GM23248 (cell line): ENCODE measurements around the gene LBR. TPM values are rescaled to one million over a fixed set of nuclear protein-coding genes. Genes with fewer than 3 reads are reported as not detected.

Source experiments
- DNase-seq: peaks from one replicate; pipeline ENCODE4 v3.0.0-alpha.2; 2015
- H2AFZ ChIP-seq: fragments of 200-600 bp; sonication (generic); 2 replicates; pipeline ENCODE4 v1.6.1; 2016; ENCODE audit warnings: antibody characterized with exemption
- H3F3A ChIP-seq: fragments of 200-600 bp; sonication (generic); 2 replicates; pipeline ENCODE4 v1.6.1; 2016; ENCODE audit warnings: mild to moderate bottlenecking, antibody characterized with exemption, mixed run types; ENCODE audit not compliant: insufficient read depth
- H3K27ac ChIP-seq: fragments of 200-600 bp; sonication (generic); 2 replicates; pipeline ENCODE4 v1.5.1; 2016; ENCODE audit warnings: mild to moderate bottlenecking
- H3K27me3 ChIP-seq: fragments of 200-600 bp; sonication (generic); replicated peaks from 2 replicates; pipeline ENCODE4 v1.6.1; 2016; ENCODE audit warnings: mild to moderate bottlenecking; ENCODE audit not compliant: insufficient read depth
- H3K36me3 ChIP-seq: fragments of 200-600 bp; sonication (generic); 2 replicates; pipeline ENCODE4 v1.6.1; 2016; ENCODE audit warnings: low read depth, mild to moderate bottlenecking
- H3K4me1 ChIP-seq: fragments of 200-600 bp; sonication (generic); 2 replicates; pipeline ENCODE4 v1.6.1; 2016; ENCODE audit warnings: mild to moderate bottlenecking; ENCODE audit not compliant: insufficient read depth
- H3K4me2 ChIP-seq: fragments of 200-600 bp; sonication (generic); one replicate; pipeline ENCODE4 v1.6.1; 2016; ENCODE audit warnings: mild to moderate bottlenecking; ENCODE audit not compliant: unreplicated experiment
- H3K4me3 ChIP-seq: fragments of 200-600 bp; sonication (generic); 2 replicates; pipeline ENCODE4 v1.5.1; 2016; ENCODE audit warnings: mild to moderate bottlenecking
- H3K79me2 ChIP-seq: fragments of 200-600 bp; sonication (generic); 2 replicates; pipeline ENCODE4 v1.6.1; 2016; ENCODE audit warnings: mild to moderate bottlenecking; ENCODE audit not compliant: insufficient read depth
- H3K9ac ChIP-seq: fragments of 200-600 bp; sonication (generic); 2 replicates; pipeline ENCODE4 v1.6.1; 2016; ENCODE audit warnings: mild to moderate bottlenecking
- H3K9me2 ChIP-seq: fragments of 200-600 bp; sonication (generic); 2 replicates; pipeline ENCODE4 v1.6.1; 2016; ENCODE audit warnings: mixed run types, mild to moderate bottlenecking, moderate library complexity; ENCODE audit not compliant: insufficient read depth
- H3K9me3 ChIP-seq: fragments of 200-600 bp; sonication (generic); one replicate; pipeline ENCODE4 v1.6.1; 2017; ENCODE audit warnings: low read depth
- H4K20me1 ChIP-seq: fragments of 200-600 bp; sonication (generic); 2 replicates; pipeline ENCODE4 v1.6.0; 2016; ENCODE audit not compliant: insufficient read depth
- EZH2 ChIP-seq: fragments of 200-600 bp; sonication (generic); IDR thresholded peaks from 2 replicates; pipeline ENCODE4 v1.6.1; 2018; ENCODE audit warnings: antibody characterized with exemption, mild to moderate bottlenecking; ENCODE audit not compliant: insufficient read depth, poor library complexity, severe bottlenecking
- EZH2phosphoT487 ChIP-seq: fragments of 200-600 bp; sonication (generic); IDR thresholded peaks from 2 replicates; pipeline ENCODE4 v1.6.1; 2018; ENCODE audit warnings: antibody characterized with exemption, moderate library complexity, mild to moderate bottlenecking, low read depth; ENCODE audit not compliant: insufficient read depth
- WGBS, 2 experiments: methylation state at CpG; one replicate each; pipeline ENCODE4 v1.1.6; 2015 to 2017; ENCODE audit warnings: low lambda C conversion rate in 2 of 2, low coverage in 1 of 2; ENCODE audit errors: missing lambda C conversion rate in 2 of 2; 5-methylcytosine and 5-hydroxymethylcytosine counted together
- in situ Hi-C: fragments of 300-500 bp; cut with MboI; formaldehyde crosslinking; loops from 2 replicates; pipeline ENCODE4 v1.15.0; 2020
- polyA plus RNA-seq: library from polyadenylated mRNA; unstranded; fragments of >200 nt; fragmentation: Nextera tagmentation; extraction: Ambion mirVana; gene quantifications from 2 replicates; pipeline ENCODE4 v1.2.1, GENCODE V29; 2016
- total RNA-seq: library from RNA; depleted of rRNA; stranded (reverse); fragments of >200 nt; shearing (Covaris generic); gene quantifications from 2 replicates; pipeline ENCODE4 v1.2.3, GENCODE V29; 2014

The LBR gene
- total and polyA plus RNA-seq, 2 experiments from 2014 or later: 12.3 to 16.8 TPM

DNA sequence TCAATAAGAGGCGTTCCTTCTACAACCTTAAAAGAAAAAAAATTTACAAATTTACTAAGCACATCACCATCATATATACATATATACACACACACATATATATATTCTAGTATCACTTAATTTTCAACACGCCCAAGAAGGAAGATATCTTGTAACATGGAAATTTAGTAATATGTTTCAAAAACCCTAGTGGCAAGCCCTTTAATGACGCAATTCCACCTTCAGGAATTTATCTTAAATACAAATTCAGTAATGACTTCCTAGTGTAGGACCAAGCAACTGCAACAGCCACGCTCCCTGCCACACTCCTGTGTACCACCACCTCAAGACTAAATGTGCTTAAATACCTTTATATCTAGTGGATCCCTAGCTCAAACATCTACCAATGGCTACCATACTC lies 12.5 kb downstream of the LBR start:
- H4K20me1 ChIP-seq: no peaks in the 10 kb centered on the region

DNA sequence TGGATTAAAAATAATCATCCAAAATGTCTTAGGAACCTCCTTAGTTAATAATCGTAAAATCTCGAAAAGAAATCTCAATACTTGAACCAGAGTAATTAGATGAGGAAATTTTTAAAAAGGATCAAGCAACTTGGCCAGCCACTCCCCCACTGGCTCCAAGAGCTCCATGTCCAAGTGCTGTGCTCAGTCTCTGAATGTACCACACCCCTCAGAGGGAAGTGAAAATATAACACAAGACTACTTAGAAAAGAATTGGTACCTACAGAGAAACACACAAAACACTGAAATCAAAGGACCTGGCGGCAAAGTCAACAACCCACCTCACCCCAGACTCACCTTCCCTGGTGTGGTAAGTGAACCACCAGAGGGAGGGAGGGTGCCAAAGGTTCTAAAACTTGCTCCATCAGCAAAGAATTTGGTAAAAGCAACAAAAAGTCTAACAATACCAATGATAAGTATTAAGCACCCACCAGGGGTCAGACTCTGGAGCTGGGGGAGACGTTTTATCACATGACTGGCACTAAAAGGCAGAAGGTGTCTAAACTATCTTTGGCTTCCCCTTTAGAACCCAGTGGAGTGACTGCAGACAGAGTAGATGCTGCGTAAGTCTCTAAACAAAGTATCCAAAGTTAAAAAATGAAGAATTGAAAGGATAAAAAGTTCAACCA lies 14.0 kb downstream of the LBR start:
- no peaks in the 10 kb centered on the region for H3K9me2 ChIP-seq
- H3K27me3 ChIP-seq: no peaks in the 10 kb centered on the region
- 0 out of 2 replicates have a peak, but pooled peaks cover 10% of the 10 kb centered on the region for H3K79me2 ChIP-seq
- no peaks in the 10 kb centered on the region for H3F3A ChIP-seq
- 75 to 81% methylated on average over 5 of the region's 5 CpGs for WGBS, 2 experiments
- H3K9ac ChIP-seq: no peak overlapping the region
- H4K20me1 ChIP-seq: no peaks in the 10 kb centered on the region
- H3K36me3 ChIP-seq: peaks cover 18% of the 10 kb centered on the region
- no peak overlapping the region for H3K4me2 ChIP-seq
- no peak for DNase-seq
- TF ChIP-seq EZH2phosphoT487: no peak
- TF ChIP-seq EZH2: no peak
- no peak overlapping the region for H3K4me3 ChIP-seq
- in situ Hi-C loops: no loop called here
- H2AFZ ChIP-seq: no peak overlapping the region
- no peaks in the 10 kb centered on the region for H3K9me3 ChIP-seq
- no peaks in the 10 kb centered on the region for H3K4me1 ChIP-seq
- no peak overlapping the region for H3K27ac ChIP-seq

More for the DNA sequence above, 12.5 kb downstream of the LBR start:
- Histone ChIP-seq H3F3A (no peaks in the 10 kb centered on the region), H3K36me3 (peaks cover 26% of the 10 kb centered on the region), H3K27ac (no peak overlapping the region), H3K79me2 (peaks cover 22% of the 10 kb centered on the region; the same call in 1 of the 2 replicates), H3K4me2 (no peak overlapping the region), H2AFZ (no peak overlapping the region), H3K9ac (no peak overlapping the region), H3K9me3 (no peaks in the 10 kb centered on the region), H3K9me2 (no peaks in the 10 kb centered on the region), H3K4me1 (no peaks in the 10 kb centered on the region), H3K27me3 (no peaks in the 10 kb centered on the region), H3K4me3 (no peak overlapping the region)
- no peak for DNase-seq
- in situ Hi-C loops: no loop called here
- 91 to 94% methylated on average over 4 of the region's 4 CpGs for WGBS, 2 experiments
- TF ChIP-seq EZH2 (no peak), EZH2phosphoT487 (no peak)

DNA sequence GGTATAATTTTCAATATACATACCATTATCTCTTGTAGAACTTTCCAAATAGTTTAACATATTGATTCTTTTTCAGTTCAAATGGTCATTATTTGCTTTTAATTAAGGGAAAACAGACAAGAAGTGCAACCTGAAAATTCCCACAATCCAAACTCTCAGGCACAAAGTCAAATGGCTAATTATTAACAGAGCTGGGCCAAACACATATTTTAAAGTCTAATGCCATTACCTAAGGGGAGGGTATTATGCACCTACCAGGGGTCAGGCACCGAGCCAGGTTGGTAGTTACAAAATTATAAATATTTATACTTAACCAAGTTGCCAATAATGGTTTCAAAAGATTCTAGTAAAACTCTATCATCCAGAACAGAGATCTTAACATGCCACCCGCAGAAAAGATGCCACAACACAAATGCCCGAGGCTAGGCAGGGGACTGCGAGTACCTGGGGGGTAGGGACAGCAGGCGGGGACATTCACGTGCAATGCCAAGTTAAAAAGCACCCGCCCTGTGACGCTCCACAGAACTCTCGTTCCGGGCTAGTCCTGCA lies 15.0 kb downstream of the LBR start:
- Histone ChIP-seq H3K4me1 (no peaks in the 10 kb centered on the region), H3K27me3 (no peaks in the 10 kb centered on the region), H3K9me2 (no peaks in the 10 kb centered on the region), H3K4me3 (no peak overlapping the region), H3F3A (no peaks in the 10 kb centered on the region), H4K20me1 (no peaks in the 10 kb centered on the region), H3K9ac (no peak overlapping the region), H2AFZ (no peak overlapping the region), H3K4me2 (no peak overlapping the region), H3K27ac (no peak overlapping the region), H3K9me3 (no peaks in the 10 kb centered on the region), H3K36me3 (peaks cover 16% of the 10 kb centered on the region), H3K79me2 (0 out of 2 replicates have a peak, but pooled peaks cover 8% of the 10 kb centered on the region)
- no peak for DNase-seq
- no peak for TF ChIP-seq EZH2
- no peak for TF ChIP-seq EZH2phosphoT487
- WGBS, 2 experiments: 90 to 92% methylated on average over 10 of the region's 10 CpGs
- in situ Hi-C loops: no loop called here

DNA sequence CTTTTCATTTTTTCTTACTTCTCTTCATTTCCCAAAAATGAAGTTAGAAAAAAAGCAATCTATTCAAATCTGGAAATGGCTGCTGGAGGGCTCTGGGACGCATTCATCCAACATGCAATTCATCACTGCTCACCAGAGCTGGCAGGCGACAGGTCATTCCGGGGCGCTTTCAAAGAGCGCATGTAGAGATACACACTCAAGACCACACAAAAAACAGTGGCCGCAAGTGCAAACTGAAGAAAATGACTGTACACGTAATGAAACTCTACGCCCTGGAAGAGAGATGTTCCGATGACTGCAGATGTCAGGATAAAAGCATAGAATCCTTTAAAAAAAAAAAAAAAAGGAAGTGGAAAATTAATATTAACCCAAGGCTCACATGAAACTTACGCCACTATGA lies 15.5 kb downstream of the LBR start:
- DNase-seq: no peak
- H3K9me3 ChIP-seq: no peaks in the 10 kb centered on the region
- H3K27ac ChIP-seq: no peak overlapping the region
- in situ Hi-C loops: no loop called here
- H2AFZ ChIP-seq: no peak overlapping the region
- peaks cover 15% of the 10 kb centered on the region for H3K36me3 ChIP-seq
- no peaks in the 10 kb centered on the region for H3K9me2 ChIP-seq
- no peak overlapping the region for H3K4me2 ChIP-seq
- H3K4me1 ChIP-seq: no peaks in the 10 kb centered on the region
- no peak overlapping the region for H3K4me3 ChIP-seq
- no peaks in the 10 kb centered on the region for H4K20me1 ChIP-seq
- no peaks in the 10 kb centered on the region for H3F3A ChIP-seq
- 94 to 96% methylated on average over 10 of the region's 10 CpGs for WGBS, 2 experiments
- no peak overlapping the region for H3K9ac ChIP-seq
- H3K79me2 ChIP-seq: 0 out of 2 replicates have a peak, but pooled peaks cover 3% of the 10 kb centered on the region
- H3K27me3 ChIP-seq: no peaks in the 10 kb centered on the region
- no peak for TF ChIP-seq EZH2
- no peak for TF ChIP-seq EZH2phosphoT487
